ENCODE data around the gene ABCA2.

GRCh38 chr9:136983167-136983566 lies 44.9 kb downstream of the ABCA2 start:
- TF ChIP-seq RAD21 (IDR thresholded peaks at IDR 0.05), result no peak
- TF ChIP-seq CTCF (IDR thresholded peaks at IDR 0.05; ENCODE audit: low read depth, low read length, missing input control), result no peak
- no peak for TF ChIP-seq ATF3 (IDR thresholded peaks at IDR 0.05)

All from liver (tissue), 3 donors.